IMR-90 (cell line): Measurements from ENCODE around the gene HAND1.

Source experiments
- BHLHE40 ChIP-seq: fragments of 150-350 bp; IDR thresholded peaks from 2 replicates; pipeline ENCODE4 v1.6.1; 2016; ENCODE audit warnings: mild to moderate bottlenecking, low read depth, low read length
- MAFK ChIP-seq: IDR thresholded peaks from 2 replicates; pipeline ENCODE4 v1.6.1; 2012; ENCODE audit warnings: low read depth, low read length, improper control_type of control experiment
- MXI1 ChIP-seq: IDR thresholded peaks from 2 replicates; pipeline ENCODE4 v1.6.1; 2012; ENCODE audit warnings: low read depth, mild to moderate bottlenecking, low read length, moderate library complexity, borderline replicate concordance
- POLR2A ChIP-seq: IDR thresholded peaks from 2 replicates; pipeline ENCODE4 v1.6.1; 2012; ENCODE audit warnings: mild to moderate bottlenecking, low read depth, low read length
- RAD21 ChIP-seq: IDR thresholded peaks from 2 replicates; pipeline ENCODE4 v1.6.1; 2012; ENCODE audit warnings: low read length, improper control_type of control experiment
- RFX5 ChIP-seq: IDR thresholded peaks from 2 replicates; pipeline ENCODE4 v1.8.0; 2012; ENCODE audit warnings: low read depth, mild to moderate bottlenecking, low read length, moderate library complexity
- SMC3 ChIP-seq: fragments of 150-350 bp; IDR thresholded peaks from 2 replicates; pipeline ENCODE4 v1.6.1; 2016; ENCODE audit warnings: low read depth, mild to moderate bottlenecking, antibody characterized with exemption, low read length, moderate library complexity
- TF ChIP-seq, protein P1 (sequence below): conservative IDR thresholded peaks from 2 replicates; pipeline ENCODE4 v1.5.1; 2012; ENCODE audit warnings: mild to moderate bottlenecking, low read depth, low read length, improper control_type of control experiment

DNA sequence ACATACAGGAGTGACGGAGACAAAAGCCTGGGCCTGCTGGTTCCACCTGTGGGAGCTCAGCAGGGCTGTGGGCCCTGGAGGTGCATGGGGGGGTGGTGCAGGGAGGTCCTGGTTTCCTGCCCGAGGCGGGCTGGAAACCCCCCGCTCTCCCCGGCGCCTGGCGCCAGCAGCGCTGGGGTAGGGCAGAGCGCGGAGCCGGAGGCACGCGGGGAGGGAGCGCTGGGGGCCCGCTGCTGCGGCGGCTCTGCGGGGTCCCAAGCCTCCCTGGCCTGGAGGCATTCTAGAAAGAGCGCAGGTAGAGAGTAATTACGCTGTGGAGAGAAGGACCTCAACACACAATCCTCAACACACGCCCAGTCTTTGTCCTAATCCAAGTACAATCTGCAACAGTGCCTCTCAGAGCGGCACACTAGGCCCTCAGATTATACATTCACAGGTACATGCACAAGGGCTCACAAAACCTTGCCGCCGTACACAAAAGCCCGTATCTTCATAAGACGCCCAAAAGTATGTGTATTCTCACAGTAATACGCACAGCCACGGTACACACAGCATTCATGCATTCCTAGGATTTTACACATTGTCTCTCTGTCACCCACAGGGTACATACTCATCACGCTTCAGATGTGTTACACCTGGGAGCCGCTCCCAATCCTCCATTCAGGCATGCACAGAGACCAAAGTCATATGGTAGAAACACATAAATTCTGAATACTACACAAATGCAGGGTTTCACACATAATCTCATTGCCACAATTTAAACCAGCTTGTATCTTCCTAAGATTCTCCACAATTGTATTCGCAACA is 2.1 kb upstream of the HAND1 start:
- TF ChIP-seq, protein P1, sequence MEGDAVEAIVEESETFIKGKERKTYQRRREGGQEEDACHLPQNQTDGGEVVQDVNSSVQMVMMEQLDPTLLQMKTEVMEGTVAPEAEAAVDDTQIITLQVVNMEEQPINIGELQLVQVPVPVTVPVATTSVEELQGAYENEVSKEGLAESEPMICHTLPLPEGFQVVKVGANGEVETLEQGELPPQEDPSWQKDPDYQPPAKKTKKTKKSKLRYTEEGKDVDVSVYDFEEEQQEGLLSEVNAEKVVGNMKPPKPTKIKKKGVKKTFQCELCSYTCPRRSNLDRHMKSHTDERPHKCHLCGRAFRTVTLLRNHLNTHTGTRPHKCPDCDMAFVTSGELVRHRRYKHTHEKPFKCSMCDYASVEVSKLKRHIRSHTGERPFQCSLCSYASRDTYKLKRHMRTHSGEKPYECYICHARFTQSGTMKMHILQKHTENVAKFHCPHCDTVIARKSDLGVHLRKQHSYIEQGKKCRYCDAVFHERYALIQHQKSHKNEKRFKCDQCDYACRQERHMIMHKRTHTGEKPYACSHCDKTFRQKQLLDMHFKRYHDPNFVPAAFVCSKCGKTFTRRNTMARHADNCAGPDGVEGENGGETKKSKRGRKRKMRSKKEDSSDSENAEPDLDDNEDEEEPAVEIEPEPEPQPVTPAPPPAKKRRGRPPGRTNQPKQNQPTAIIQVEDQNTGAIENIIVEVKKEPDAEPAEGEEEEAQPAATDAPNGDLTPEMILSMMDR: no peak
- TF ChIP-seq RAD21 (no peak), MAFK (no peak), BHLHE40 (no peak), MXI1 (no peak), RFX5 (no peak), POLR2A (no peak), SMC3 (no peak)
